NCI-H2196 (cell line): ENCODE data around the gene MYH7.
"Not testable (repeated sequence)": the region's sequence is repeated elsewhere in the genome, so short reads cannot be mapped to it uniquely, and the experiment has no call there.

Experiments
- DNase-seq: peaks from one replicate; lab custom pipeline; 2025; ENCODE audit not compliant: unreplicated experiment; lab: John Stamatoyannopoulos, UW

MYH7 gene

GRCh38 chr14:23431486-23431885 lies 4.0 kb downstream of the MYH7 start:
- DNase-seq, result no peak

- peak; percentile 22 for DNase-seq
Observed at GRCh38 chr14:23430723-23431085, 4.8 kb downstream of the MYH7 start.

- no peak for DNase-seq
Observed at GRCh38 chr14:23430016-23430722, 5.3 kb downstream of the MYH7 start.

GRCh38 chr14:23428686-23429495 lies 6.6 kb downstream of the MYH7 start:
- no peak for DNase-seq

GRCh38 chr14:23425798-23426197 lies 9.7 kb downstream of the MYH7 start:
- DNase-seq, result not testable (repeated sequence)

GRCh38 chr14:23425169-23425568 lies 10.3 kb downstream of the MYH7 start:
- DNase-seq, result no peak

- no peak for DNase-seq
Observed at GRCh38 chr14:23423657-23424056, 11.8 kb downstream of the MYH7 start.

GRCh38 chr14:23421594-23421993 lies 13.9 kb downstream of the MYH7 start:
- no peak for DNase-seq

GRCh38 chr14:23419646-23420045 lies 15.8 kb downstream of the MYH7 start:
- DNase-seq, result not testable (repeated sequence)

- no peak for DNase-seq
Observed at GRCh38 chr14:23418021-23418420, 17.4 kb downstream of the MYH7 start.

- not testable (repeated sequence) for DNase-seq
Observed at GRCh38 chr14:23417269-23417668, 18.2 kb downstream of the MYH7 start.

- DNase-seq, result no peak
Observed at GRCh38 chr14:23416801-23417200, 18.7 kb downstream of the MYH7 start.

GRCh38 chr14:23415821-23416778 lies 19.4 kb downstream of the MYH7 start:
- no peak for DNase-seq

- no peak for DNase-seq
Observed at GRCh38 chr14:23414906-23415820, 20.3 kb downstream of the MYH7 start.

- DNase-seq, result no peak
Observed at GRCh38 chr14:23414254-23414653, 21.2 kb downstream of the MYH7 start.

GRCh38 chr14:23413681-23414080 lies 21.8 kb downstream of the MYH7 start:
- no peak for DNase-seq

- DNase-seq, result no peak
Observed at GRCh38 chr14:23411563-23412525, 23.6 kb downstream of the MYH7 start.

GRCh38 chr14:23409966-23410635 lies 25.4 kb downstream of the MYH7 start:
- no peak for DNase-seq

- DNase-seq, result no peak
Observed at GRCh38 chr14:23409475-23409874, 26.0 kb downstream of the MYH7 start.
